ENCODE measurements around the gene RELN. TPM values are rescaled to one million over a fixed set of nuclear protein-coding genes. Genes with fewer than 3 reads are reported as not detected.

The RELN gene
- total RNA-seq, 1 experiment from 2014 or later = 0.20 TPM

GRCh38 chr7:103644319-103644718 lies 345.1 kb downstream of the RELN start (continued):
- TF ChIP-seq MLX (CRISPR knock-in tag; IDR thresholded peaks at IDR 0.05) (no peak), CBFB (CRISPR knock-in tag; IDR thresholded peaks at IDR 0.05; ENCODE audit: low read depth) (no peak), OVOL2 (CRISPR knock-in tag; IDR thresholded peaks at IDR 0.05; ENCODE audit: borderline replicate concordance) (no peak)

GRCh38 chr7:103640031-103640779 lies 349.3 kb downstream of the RELN start:
- Mint-ChIP-seq H3K27me3 (ENCODE audit: low read depth) (no peaks in the 10 kb centered on the region), H3K4me3 (no peak overlapping the region), H3K27ac (no peak overlapping the region), H3K9me3 (peaks cover 8% of the 10 kb centered on the region), H3K36me3 (no peaks in the 10 kb centered on the region), H3K4me1 (no peaks in the 10 kb centered on the region)
- ChIA-PET POLR2A (no interaction called here), CTCF (no interaction called here)
- no peak for TF ChIP-seq ZSCAN18 (CRISPR knock-in tag; IDR thresholded peaks at IDR 0.05)
- TF ChIP-seq ATF3 (CRISPR knock-in tag; conservative IDR thresholded peaks at IDR 0.05) = no peak
- TF ChIP-seq FOXK1 (CRISPR knock-in tag; IDR thresholded peaks at IDR 0.05) = no peak
- no peak for TF ChIP-seq GRHL2 (CRISPR knock-in tag; IDR thresholded peaks at IDR 0.05; ENCODE audit: insufficient replicate concordance, severe bottlenecking)
- no peak for TF ChIP-seq NFYB (CRISPR knock-in tag; conservative IDR thresholded peaks at IDR 0.05; ENCODE audit: low read depth)
- TF ChIP-seq ZNF671 (CRISPR knock-in tag; IDR thresholded peaks at IDR 0.05) = no peak
- TF ChIP-seq RORB (CRISPR knock-in tag; IDR thresholded peaks at IDR 0.05) = no peak
- no peak for TF ChIP-seq ZNF396 (CRISPR knock-in tag; IDR thresholded peaks at IDR 0.05; ENCODE audit: borderline replicate concordance)
- no peak for TF ChIP-seq ETV6 (CRISPR knock-in tag; IDR thresholded peaks at IDR 0.05)
- TF ChIP-seq ELF4 (CRISPR knock-in tag; IDR thresholded peaks at IDR 0.05; ENCODE audit: low read depth) = no peak
- TF ChIP-seq ZNF425 (CRISPR knock-in tag; conservative IDR thresholded peaks at IDR 0.05) = no peak
- no peak for TF ChIP-seq ZNF263 (CRISPR knock-in tag; IDR thresholded peaks at IDR 0.05; ENCODE audit: low read depth)
- no peak for TF ChIP-seq CTCF (IDR thresholded peaks at IDR 0.05)
- TF ChIP-seq EMX1 (CRISPR knock-in tag; IDR thresholded peaks at IDR 0.05) = no peak
- TF ChIP-seq OVOL2 (CRISPR knock-in tag; IDR thresholded peaks at IDR 0.05; ENCODE audit: borderline replicate concordance) = no peak
- no peak for DNase-seq (ENCODE audit: low spot score)
- ATAC-seq = no peak

GRCh38 chr7:103637726-103638125 lies 351.7 kb downstream of the RELN start:
- Mint-ChIP-seq H3K27me3 (ENCODE audit: low read depth) (no peaks in the 10 kb centered on the region), H3K27ac (no peak overlapping the region), H3K36me3 (no peaks in the 10 kb centered on the region), H3K9me3 (no peaks in the 10 kb centered on the region), H3K4me3 (no peak overlapping the region), H3K4me1 (no peaks in the 10 kb centered on the region)
- POLR2A ChIA-PET = no interaction called here
- DNase-seq (ENCODE audit: low spot score) = no peak
- CTCF ChIA-PET = no interaction called here
- ATAC-seq = no peak
- TF ChIP-seq ELF4 (CRISPR knock-in tag; IDR thresholded peaks at IDR 0.05; ENCODE audit: low read depth) = no peak
- no peak for TF ChIP-seq ETV6 (CRISPR knock-in tag; IDR thresholded peaks at IDR 0.05)
- no peak for TF ChIP-seq FOXP4 (CRISPR knock-in tag; IDR thresholded peaks at IDR 0.05)
- TF ChIP-seq AR (CRISPR knock-in tag; IDR thresholded peaks at IDR 0.05) = no peak
- no peak for TF ChIP-seq ZNF671 (CRISPR knock-in tag; IDR thresholded peaks at IDR 0.05)
- TF ChIP-seq NFATC4 (CRISPR knock-in tag; IDR thresholded peaks at IDR 0.05) = no peak
- no peak for TF ChIP-seq E2F5 (CRISPR knock-in tag; IDR thresholded peaks at IDR 0.05)
